Right atrium auricular region (tissue), 2 donors: ENCODE measurements around the gene KAZN. TPM values are rescaled to one million over a fixed set of nuclear protein-coding genes. Genes with fewer than 3 reads are reported as not detected.
A peak's percentile ranks its signal among the peaks of the same experiment; 100 is the strongest.

Experiments
- DNase-seq: peaks from one replicate; pipeline ENCODE4 v3.0.0-alpha.2; 2019; ENCODE audit warnings: low spot score
- H3K27ac ChIP-seq, 2 donors: fragments of 200-600 bp; sonication (generic); 1 replicate in 1 of 2; 2 replicates in 1 of 2; pipeline ENCODE4 v1.5.1; 2016 to 2019
- H3K27me3 ChIP-seq, 2 donors: fragments of 200-600 bp; sonication (generic); one replicate each; pipeline versions ENCODE4 v1.5.1 to v1.6.0; 2017 to 2019
- H3K36me3 ChIP-seq: fragments of 200-600 bp; sonication (generic); one replicate; pipeline ENCODE4 v1.5.1; 2016
- H3K4me1 ChIP-seq, 2 donors: fragments of 200-600 bp; sonication (generic); one replicate each; pipeline versions ENCODE4 v1.5.1 to v1.6.0; 2017 to 2019
- H3K4me3 ChIP-seq, 2 donors: fragments of 200-600 bp; sonication (generic); 1 replicate in 1 of 2; 2 replicates in 1 of 2; pipeline ENCODE4 v1.5.1; 2017 to 2019; ENCODE audit warnings: mild to moderate bottlenecking in 1 of 2, moderate library complexity in 1 of 2
- H3K9me3 ChIP-seq, 2 donors: fragments of 200-600 bp; sonication (generic); one replicate each; pipeline ENCODE4 v1.5.1; 2019
- total RNA-seq, 2 donors: library from RNA; depleted of rRNA; stranded (reverse); fragments of >200 nt; gene quantifications; one replicate each; pipeline ENCODE4 v1.1.0, GENCODE V29; 2016
- TF ChIP-seq, protein P1 (sequence below), 2 donors: fragments of 200-600 bp; sonication (generic); IDR thresholded peaks; one replicate each; pipeline ENCODE4 v1.5.1; 2019; ENCODE audit warnings: antibody characterized with exemption in 2 of 2

Gene KAZN
- total RNA-seq, 2 donors from 2014 or later, result 3.9 to 6.8 TPM

DNA sequence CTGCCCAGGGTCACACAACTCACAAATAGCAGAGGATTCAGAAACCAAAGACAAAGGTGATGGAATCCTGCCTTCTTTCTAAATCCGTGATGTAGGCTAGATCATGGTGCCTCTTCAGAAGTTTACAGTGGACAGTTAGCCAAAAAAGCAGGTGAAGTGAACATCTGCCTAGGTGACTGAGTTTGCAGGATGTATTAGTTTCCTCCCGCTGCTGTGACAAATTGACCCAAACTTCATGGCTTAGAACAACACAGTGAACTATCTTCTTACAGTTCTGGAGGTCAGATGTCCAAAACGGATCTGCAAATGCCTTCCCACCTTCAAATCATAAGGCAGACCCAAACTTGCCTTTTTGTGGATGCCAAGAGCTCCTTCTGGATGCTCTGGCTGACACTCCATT is 551.9 kb downstream of the KAZN start:
- H3K4me3 ChIP-seq, result no peak overlapping the region
- H3K36me3 ChIP-seq, result no peaks in the 10 kb centered on the region
- H3K9me3 ChIP-seq, result no peaks in the 10 kb centered on the region
- DNase-seq, result no peak
- peaks cover 0 to 20% of the 10 kb centered on the region in 2 donors for H3K4me1 ChIP-seq
- no peaks in the 10 kb centered on the region for H3K27me3 ChIP-seq
- TF ChIP-seq, protein P1, sequence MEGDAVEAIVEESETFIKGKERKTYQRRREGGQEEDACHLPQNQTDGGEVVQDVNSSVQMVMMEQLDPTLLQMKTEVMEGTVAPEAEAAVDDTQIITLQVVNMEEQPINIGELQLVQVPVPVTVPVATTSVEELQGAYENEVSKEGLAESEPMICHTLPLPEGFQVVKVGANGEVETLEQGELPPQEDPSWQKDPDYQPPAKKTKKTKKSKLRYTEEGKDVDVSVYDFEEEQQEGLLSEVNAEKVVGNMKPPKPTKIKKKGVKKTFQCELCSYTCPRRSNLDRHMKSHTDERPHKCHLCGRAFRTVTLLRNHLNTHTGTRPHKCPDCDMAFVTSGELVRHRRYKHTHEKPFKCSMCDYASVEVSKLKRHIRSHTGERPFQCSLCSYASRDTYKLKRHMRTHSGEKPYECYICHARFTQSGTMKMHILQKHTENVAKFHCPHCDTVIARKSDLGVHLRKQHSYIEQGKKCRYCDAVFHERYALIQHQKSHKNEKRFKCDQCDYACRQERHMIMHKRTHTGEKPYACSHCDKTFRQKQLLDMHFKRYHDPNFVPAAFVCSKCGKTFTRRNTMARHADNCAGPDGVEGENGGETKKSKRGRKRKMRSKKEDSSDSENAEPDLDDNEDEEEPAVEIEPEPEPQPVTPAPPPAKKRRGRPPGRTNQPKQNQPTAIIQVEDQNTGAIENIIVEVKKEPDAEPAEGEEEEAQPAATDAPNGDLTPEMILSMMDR (IDR thresholded peaks at IDR 0.05), result no peak
- no peak overlapping the region for H3K27ac ChIP-seq

DNA sequence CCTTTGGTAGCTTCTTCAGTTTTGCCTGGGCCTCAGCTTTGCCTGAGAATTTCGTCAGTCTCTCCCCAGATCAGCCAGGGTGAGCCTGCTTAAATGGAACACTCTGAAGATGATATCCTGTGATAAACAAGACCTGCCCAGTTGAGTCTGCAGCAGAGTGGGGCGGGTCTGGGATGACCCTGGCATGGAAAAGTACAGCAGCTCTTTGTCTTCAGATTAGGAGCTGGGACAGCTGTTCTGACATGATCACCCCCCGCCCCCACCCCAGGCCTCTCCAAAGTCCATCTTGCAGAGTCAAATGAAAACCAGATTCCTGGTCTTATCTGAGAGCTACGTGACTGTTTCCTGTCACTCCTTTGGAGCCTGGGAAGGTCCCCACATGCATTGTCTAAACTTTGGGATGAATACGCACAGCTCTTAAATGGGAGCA is 552.9 kb downstream of the KAZN start:
- TF ChIP-seq, protein P1 (IDR thresholded peaks at IDR 0.05), result no peak

DNA sequence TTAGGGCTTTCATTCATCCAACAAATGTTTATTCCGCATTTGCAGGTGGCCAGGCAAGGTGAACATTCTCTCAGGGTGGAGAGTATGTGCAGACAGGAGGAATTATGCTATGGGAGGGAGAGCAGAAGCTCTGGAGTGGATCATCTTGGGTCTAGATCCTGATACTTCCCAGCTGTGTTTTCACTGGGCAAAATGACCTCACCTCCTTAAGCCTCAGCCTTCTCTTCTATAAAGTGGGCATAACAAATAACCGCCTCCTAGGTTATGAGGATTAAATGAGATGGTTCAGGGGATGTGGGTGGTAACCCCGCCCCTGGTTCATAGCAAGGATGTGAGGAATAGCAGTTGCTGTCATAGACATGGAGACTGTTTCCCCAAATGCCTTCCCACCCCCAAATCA is 553.4 kb downstream of the KAZN start:
- no peak overlapping the region for H3K27ac ChIP-seq
- no peaks in the 10 kb centered on the region for H3K9me3 ChIP-seq
- H3K27me3 ChIP-seq, result no peaks in the 10 kb centered on the region
- TF ChIP-seq, protein P1 (IDR thresholded peaks at IDR 0.05), result no peak
- peaks cover 0 to 20% of the 10 kb centered on the region in 2 donors for H3K4me1 ChIP-seq
- no peaks in the 10 kb centered on the region for H3K36me3 ChIP-seq
- no peak for DNase-seq
- peak overlapping the region in 1 of 2 donors; percentile 79 for H3K4me3 ChIP-seq

More for the DNA sequence above, 552.9 kb downstream of the KAZN start:
- Histone ChIP-seq H3K4me3 (no peak overlapping the region), H3K27me3 (no peaks in the 10 kb centered on the region), H3K27ac (no peak overlapping the region), H3K36me3 (no peaks in the 10 kb centered on the region), H3K4me1 (peaks cover 0 to 20% of the 10 kb centered on the region in 2 donors), H3K9me3 (no peaks in the 10 kb centered on the region)
- DNase-seq, result no peak

DNA sequence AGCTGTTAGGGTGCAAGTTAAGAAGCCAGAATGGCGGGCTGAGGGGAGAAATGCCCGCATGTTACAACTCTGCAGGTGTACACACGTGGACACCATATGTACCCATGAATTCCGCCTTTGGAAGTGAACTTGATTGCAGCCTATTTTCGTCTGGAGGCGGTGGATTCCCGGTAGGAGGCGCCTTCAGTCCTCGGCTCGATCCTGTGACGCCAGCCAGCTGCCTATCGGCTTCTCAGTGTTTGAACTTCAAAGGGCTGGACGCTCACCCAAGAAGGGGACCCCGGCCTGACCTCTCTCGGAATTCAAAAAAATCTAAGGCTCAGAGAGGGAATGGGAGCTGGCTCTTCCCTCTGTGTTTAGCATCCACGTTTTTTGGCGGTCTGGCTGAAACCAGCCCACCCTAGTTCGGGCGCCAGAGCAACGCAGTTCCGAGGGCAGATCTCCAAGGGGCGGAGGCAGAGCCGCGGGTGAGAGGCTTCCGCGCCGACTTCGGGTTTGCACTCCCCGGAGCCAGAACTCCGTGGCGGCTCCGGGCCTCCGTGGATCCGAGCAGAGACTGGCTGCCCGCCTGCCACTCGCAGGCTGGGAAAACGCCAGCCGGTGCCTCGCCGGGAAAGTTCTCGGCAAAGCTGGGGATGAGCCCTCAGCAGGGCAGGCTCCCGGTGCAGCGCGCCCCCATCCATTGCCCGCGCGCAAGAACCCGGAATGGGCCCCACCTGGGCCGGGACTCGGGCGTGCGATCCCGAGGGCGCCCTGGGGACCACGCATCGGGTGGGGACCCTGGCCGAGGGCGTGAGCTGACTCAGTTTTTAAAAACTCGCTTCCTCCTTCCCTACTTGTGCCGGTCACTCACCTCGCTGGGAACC is 554.1 kb downstream of the KAZN start:
- Histone ChIP-seq H3K4me1 (peaks cover 0 to 20% of the 10 kb centered on the region in 2 donors), H3K36me3 (no peaks in the 10 kb centered on the region), H3K27ac (peak overlapping the region; percentile 77), H3K9me3 (no peaks in the 10 kb centered on the region), H3K4me3 (peak overlapping the region; percentile 54 to 79), H3K27me3 (no peaks in the 10 kb centered on the region)
- DNase-seq, result peak; percentile 88
- TF ChIP-seq, protein P1 (IDR thresholded peaks at IDR 0.05), result peak; percentile 47 to 83

DNA sequence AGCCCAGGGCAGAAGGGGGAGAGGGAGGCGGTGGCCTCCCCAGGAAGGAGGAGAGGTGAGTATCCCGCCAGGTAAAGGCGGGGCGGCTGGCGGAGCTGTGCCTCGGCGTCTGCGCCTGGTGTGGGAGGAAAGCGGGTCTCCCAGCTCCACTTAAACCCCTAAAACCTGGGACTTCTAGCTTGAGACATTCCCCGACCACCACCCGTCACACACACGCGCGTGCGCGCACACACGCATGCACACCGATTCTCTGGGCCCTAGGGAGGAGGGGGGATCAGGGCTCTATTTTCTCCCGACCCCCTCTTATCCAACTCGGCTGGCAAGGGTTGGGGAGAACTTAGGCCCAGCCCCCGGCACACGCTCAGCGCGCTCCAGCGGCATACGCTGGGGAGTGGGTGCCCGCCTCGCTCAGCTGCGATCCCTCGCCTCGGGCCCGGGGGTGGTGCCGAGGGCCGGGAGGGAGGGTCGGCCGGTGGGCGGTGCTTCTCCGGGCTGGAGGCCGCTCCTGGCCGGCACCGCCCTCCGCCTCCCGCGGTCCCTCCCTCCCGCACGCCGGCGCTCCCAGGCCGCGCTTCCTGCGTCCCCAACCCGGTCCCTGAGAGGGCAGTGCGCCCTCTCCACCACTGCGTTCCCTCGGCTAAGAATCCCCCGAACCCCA is 554.8 kb downstream of the KAZN start, which contains the start of gene TMEM51:
TMEM51 (plus strand) TSS at position 564 of the 658 bp plus-strand sequence. CDS start 61,341 bp downstream, outside the sequence.
- Histone ChIP-seq H3K9me3 (no peaks in the 10 kb centered on the region), H3K36me3 (no peaks in the 10 kb centered on the region), H3K4me1 (peaks cover 0 to 20% of the 10 kb centered on the region in 2 donors), H3K27me3 (no peaks in the 10 kb centered on the region), H3K27ac (peak within 1 kb of the TSS; percentile 77), H3K4me3 (peak within 1 kb of the TSS; percentile 54 to 79)
- DNase-seq, result no peak
- TF ChIP-seq, protein P1 (IDR thresholded peaks at IDR 0.05), result no peak
